SKM-1 (cell line): ENCODE measurements around the gene TRAF1.

ENCODE experiments used
- DNase-seq: peaks from one replicate; lab custom pipeline; 2025; ENCODE audit not compliant: unreplicated experiment; lab: John Stamatoyannopoulos, UW

Gene TRAF1

GRCh38 chr9:120924698-120925534 lies 1.7 kb downstream of the TRAF1 start:
- no peak for DNase-seq

- DNase-seq: no peak
Observed at GRCh38 chr9:120923620-120924328, 2.8 kb downstream of the TRAF1 start.

- DNase-seq: no peak
Observed at GRCh38 chr9:120922404-120923195, 4.0 kb downstream of the TRAF1 start.

- no peak for DNase-seq
Observed at GRCh38 chr9:120921661-120922181, 4.9 kb downstream of the TRAF1 start.

GRCh38 chr9:120920806-120921178 lies 5.8 kb downstream of the TRAF1 start:
- no peak for DNase-seq

GRCh38 chr9:120919843-120920805 lies 6.5 kb downstream of the TRAF1 start:
- DNase-seq: no peak

GRCh38 chr9:120918931-120919842 lies 7.4 kb downstream of the TRAF1 start:
- DNase-seq: no peak

- no peak for DNase-seq
Observed at GRCh38 chr9:120917929-120918762, 8.4 kb downstream of the TRAF1 start.

- no peak for DNase-seq
Observed at GRCh38 chr9:120916991-120917880, 9.4 kb downstream of the TRAF1 start.

- no peak for DNase-seq
Observed at GRCh38 chr9:120916588-120916987, 10.0 kb downstream of the TRAF1 start.

GRCh38 chr9:120915854-120916470 lies 10.6 kb downstream of the TRAF1 start:
- no peak for DNase-seq

GRCh38 chr9:120914953-120915352 lies 11.6 kb downstream of the TRAF1 start:
- no peak for DNase-seq

GRCh38 chr9:120914396-120914795 lies 12.2 kb downstream of the TRAF1 start:
- no peak for DNase-seq

GRCh38 chr9:120913647-120914264 lies 12.8 kb downstream of the TRAF1 start:
- DNase-seq: no peak

GRCh38 chr9:120912958-120913646 lies 13.5 kb downstream of the TRAF1 start:
- DNase-seq: no peak

- DNase-seq: no peak
Observed at GRCh38 chr9:120911295-120911837, 15.2 kb downstream of the TRAF1 start.
